Midbrain (tissue), 1 donor: Measurements from ENCODE around the gene CINP.
"Not testable (repeated sequence)": the region's sequence is repeated elsewhere in the genome, so short reads cannot be mapped to it uniquely, and the experiment has no call there.

Experiments used
- DNase-seq: peaks from one replicate; lab custom pipeline; 2025; lab: John Stamatoyannopoulos, UW

CINP gene

DNA sequence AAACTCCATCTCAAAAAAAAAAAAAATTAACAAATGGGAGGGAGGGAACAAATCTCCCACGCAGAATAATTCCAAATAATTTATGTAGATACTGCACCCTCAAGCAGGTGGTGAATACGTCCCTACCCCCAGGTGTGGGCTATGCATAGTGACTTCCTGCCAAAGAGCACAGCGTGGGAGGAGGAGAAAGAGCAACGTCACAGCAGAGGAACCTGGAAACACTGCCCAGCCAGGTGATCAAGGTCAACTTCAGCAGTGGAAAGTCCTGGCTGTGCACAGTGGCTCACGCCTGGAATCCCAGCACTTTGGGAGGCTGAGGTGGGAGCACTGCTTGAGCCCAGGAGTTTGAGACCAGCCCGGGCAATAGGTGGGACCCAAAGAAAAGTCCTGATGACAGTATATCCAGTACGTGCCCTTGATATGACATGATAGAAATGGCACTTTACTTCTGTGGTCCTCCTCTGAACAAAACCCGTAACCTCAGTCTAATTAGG, 9.5 kb downstream of the CINP start:
- no peak for DNase-seq

DNA sequence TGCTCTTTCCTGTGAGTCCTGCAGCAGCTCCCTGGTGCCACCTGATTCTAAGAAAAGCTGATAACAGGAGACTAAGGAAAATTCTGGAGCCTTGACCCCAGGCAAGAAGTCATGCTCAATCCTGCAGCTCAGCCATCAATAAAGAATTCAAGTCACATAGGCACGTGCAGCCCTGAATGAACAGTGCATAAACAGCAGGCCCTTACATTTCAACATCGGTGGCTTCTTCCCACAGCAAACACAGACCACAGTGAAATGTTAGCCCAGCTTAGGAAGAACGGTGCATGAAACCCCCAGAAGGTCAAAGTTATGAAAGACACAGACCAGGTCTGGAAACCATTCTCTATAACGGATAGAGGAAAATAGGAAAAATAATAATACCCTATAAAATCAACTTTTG, 10.5 kb downstream of the CINP start:
- DNase-seq: peak; percentile 19

GRCh38 chr14:102351593-102351992, 11.1 kb downstream of the CINP start:
- DNase-seq: not testable (repeated sequence)

DNA sequence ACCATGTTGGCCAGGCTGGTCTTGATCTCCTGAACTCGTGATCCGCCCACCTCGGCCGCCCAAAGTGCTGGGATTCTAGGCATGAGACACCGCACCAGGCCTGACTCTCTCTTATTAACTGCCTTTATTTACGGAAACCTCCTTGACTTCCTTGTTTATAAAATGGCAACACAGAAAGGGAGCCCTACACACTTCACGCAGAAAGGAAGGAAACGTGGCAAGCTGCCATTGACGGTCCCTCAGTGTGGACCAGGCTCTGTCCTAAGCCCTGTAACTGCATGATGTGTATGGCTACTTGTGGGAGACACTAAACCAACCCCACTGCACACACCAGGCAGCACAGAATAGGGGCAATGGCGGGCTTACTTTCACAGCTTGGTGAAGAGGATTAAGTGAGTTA, 11.7 kb downstream of the CINP start:
- DNase-seq: no peak

DNA sequence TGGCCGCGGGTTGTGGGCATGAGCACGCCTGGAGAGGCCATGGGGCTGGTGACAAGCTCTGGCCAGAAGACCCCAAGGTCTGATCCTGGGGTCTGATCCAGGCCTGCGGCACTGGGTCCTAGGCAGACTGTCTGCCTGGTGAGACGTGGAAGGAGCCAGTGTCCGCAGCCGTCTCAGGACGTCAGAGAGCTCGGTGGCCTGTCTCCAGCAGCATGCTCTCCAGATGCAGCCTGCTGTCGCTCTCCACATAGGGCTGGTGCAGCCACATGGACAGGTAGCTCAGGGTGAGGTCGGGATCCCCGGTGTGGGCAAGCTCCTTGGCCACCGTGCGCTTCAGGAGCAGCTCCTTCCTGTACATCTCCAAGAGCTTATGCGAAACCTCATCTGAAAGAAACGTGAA, 14.3 kb downstream of the CINP start:
- no peak for DNase-seq

DNA sequence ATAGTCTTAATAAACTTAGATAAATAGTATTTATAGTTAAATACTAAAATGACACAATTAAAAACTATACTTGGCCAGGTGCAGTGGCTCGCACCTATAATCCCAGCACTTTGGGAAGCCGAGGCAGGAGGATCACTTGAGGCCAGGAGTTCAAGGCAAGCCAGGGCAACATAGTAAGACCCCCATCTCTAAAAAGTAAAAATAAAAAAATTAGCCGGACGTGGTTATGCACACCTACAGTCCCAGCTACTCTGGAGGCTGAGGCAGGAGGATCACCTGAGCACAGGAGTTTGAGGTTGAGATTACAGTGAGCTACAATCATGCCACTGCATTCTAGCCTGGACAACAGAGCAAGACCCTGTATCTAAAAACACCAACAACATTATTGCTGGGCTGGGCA, 16.0 kb downstream of the CINP start:
- no peak for DNase-seq

DNA sequence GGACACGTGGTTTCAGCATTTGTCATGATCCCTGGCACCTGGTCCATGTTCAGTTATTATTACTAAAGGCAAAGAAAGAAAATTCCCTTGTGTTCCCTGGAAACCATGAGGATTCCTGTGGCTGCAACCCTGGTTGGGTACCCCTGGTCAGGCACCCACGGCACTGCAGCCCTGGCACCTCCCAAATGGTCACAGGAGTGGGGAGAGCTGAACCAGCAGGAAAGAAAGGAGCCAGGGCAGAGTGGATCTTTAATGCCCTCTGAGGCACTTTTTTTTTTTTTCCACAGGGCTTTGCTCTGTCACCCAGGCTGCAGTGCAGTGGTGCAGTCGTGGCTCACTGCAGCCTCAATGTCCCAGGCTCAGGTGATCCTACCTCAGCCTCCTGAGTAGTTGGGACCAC, 17.5 kb downstream of the CINP start:
- DNase-seq: no peak

GRCh38 chr14:102344485-102344884, 18.2 kb downstream of the CINP start:
- peak; percentile 92 for DNase-seq

GRCh38 chr14:102344084-102344483, 18.6 kb downstream of the CINP start:
- DNase-seq: no peak

GRCh38 chr14:102342238-102342637, 20.5 kb downstream of the CINP start:
- DNase-seq: no peak

DNA sequence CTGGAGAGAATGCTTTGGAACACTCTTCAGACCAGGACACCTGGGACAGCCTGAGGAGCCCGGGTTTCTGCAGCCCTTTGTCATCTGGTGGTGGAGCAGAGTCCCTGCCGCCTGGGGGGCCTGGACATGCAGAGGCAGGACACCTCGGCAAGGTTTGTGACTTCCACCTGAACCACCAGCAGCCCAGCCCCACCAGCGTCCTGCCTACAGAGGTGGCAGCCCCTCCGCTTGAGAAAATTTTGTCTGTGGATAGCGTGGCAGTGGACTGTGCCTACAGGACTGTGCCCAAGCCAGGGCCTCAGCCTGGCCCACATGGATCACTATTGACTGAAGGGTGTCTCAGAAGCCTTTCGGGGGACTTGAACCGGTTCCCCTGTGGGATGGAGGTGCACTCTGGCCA, 21.1 kb downstream of the CINP start:
- DNase-seq: no peak

- no peak for DNase-seq
Observed at GRCh38 chr14:102338724-102339123, 24.0 kb downstream of the CINP start.

- DNase-seq: no peak
Observed at GRCh38 chr14:102335163-102335562, 27.5 kb downstream of the CINP start.

DNA sequence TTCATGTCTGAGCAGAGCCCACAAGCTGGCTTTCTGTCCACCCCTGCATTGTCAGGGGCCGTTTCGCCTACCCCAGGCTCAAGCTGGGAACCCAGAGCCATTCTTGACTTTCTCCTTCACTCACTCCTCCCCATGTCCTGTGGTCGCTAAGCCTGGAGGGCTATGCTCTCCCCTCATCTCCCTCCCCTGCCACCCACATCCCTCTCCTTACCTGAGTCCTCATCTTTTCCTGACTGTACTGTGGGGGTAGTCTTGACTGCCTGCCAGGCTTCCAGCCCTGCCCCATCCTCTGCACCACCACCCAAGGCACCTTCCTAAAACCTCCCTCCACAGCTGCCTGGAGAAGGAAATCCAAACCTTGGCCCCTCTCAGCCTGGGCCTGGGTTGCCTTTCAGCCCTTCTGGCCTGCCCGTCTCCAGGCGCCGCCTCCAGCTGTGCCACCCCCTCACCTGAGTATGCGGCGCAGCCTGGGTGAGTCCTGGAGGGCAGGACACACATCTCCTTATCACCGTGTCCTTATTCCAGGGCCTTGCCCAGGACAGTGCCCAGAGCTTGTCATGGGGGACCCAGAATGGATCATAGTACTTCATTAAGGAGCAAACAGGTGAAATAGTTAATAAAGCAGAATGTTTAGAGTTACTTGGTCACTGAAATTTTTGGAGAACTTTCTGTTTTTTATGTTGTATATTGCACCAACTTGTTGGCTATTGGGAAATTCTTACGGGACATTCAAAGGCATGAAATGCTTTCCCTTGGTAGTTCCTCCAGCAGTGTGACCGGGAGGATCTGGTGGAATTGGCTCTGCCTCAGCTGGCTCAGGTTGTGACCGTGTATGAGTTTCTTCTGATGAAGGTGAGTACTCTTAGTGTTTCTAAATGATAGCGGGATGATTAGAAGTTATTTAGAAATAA, 28.6 kb downstream of the CINP start:
- DNase-seq: no peak

GRCh38 chr14:102333390-102333789, 29.3 kb downstream of the CINP start:
- no peak for DNase-seq

DNA sequence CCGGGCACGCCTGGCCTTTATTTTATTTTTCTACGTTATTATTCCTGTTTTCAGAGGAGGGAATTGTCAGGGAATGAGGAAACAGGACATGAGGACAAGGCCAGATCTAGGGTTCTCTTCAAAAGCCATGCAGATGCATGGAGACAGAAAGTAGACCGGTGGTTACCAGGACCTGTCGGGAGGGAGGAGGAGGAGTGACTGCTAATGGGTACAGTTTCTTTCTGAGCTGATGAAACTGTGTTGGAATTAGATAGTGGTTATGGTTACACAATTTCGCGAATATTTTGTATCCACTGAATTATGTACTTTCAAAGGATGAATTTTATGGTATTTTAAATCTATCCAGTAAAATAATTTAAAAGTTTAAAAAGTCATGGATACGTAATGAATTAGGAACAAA, 31.9 kb downstream of the CINP start:
- DNase-seq: no peak

DNA sequence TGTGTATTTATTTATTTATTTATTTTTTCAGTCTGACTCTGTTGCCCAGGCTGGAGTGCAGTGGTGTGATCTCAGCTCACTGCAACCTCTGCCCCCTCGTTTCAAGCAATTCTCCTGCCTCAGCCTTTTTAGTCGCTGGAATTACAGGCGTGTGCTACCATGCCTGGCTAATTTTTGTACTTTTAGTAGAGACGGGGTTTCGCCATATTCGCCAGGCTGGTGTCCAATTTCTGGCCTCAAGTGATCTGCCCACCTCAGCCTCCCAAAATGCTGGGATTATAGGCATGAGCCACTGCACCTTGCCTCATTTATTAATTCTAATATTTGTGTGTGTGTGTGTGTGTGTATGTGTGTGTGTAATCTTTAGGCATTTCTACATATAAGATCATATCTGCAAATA, 33.3 kb downstream of the CINP start:
- DNase-seq: not testable (repeated sequence)

- DNase-seq: no peak
Observed at GRCh38 chr14:102326583-102326982, 36.1 kb downstream of the CINP start.

- DNase-seq: no peak
Observed at GRCh38 chr14:102325791-102326345, 36.8 kb downstream of the CINP start.

DNA sequence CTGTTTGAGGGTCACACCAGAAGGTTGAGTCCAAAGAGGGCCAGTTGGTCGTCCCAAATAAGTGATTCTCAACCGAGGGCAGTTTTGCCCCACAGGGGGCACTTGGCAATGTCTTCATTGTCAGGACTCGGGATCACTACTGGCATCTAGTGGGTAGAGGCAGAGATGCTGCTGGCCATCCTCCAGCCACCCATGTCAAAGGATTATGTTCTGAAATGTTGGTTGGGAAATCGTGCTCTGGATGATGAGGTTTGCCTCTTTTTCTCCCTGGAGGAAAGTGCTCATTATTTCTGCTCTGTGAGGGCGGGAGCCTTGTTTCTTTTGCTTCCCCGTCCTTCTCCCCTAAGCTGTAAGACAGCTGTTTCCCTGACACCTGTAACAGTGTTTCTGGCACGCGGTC, 39.6 kb downstream of the CINP start:
- DNase-seq: peak; percentile 81

GRCh38 chr14:102321456-102322422, 41.0 kb downstream of the CINP start:
- DNase-seq: no peak
